ENCODE measurements around the gene LECT2.

- no peak for TF ChIP-seq EZH2 (IDR thresholded peaks at IDR 0.05; ENCODE audit: borderline replicate concordance, low read length)
- TF ChIP-seq CTCF (conservative IDR thresholded peaks at IDR 0.05 in 1 of 2, IDR thresholded peaks at IDR 0.05 in 1 of 2; ENCODE audit: extremely low read depth in 1 of 2, insufficient read depth in 1 of 2, low read depth in 1 of 2, low read length in 2 of 2) = no peak
Measured at GRCh38 chr5:135964670-135965320, 10.0 kb upstream of the LECT2 start.
